GM20431 (cell line): ENCODE measurements around the gene MYO1D.

ENCODE experiments used
- in situ Hi-C: fragments of 300-500 bp; cut with MseI, MboI; formaldehyde crosslinking; loops from one replicate; pipeline ENCODE4 v1.15.0; 2020; ENCODE audit warnings: low sequenced_read_pairs; ENCODE audit not compliant: unreplicated experiment

MYO1D gene

GRCh38 chr17:32794533-32795246 is 82.2 kb downstream of the MYO1D start:
- in situ Hi-C loops: no loop called here

GRCh38 chr17:32793841-32794240 is 83.1 kb downstream of the MYO1D start:
- in situ Hi-C loops: no loop called here

GRCh38 chr17:32792207-32792606 is 84.7 kb downstream of the MYO1D start:
- in situ Hi-C loops: no loop called here

GRCh38 chr17:32786169-32786568 is 90.8 kb downstream of the MYO1D start:
- in situ Hi-C loops: loop anchor here (10.0 kb wide), 1 partner anchor 89 kb away; the partner anchor contains the start of gene MYO1D

GRCh38 chr17:32784113-32784512 is 92.8 kb downstream of the MYO1D start:
- in situ Hi-C loops: loop anchor here (10.0 kb wide), 1 partner anchor 91 kb away; the partner anchor contains the start of gene MYO1D

GRCh38 chr17:32783602-32784001 is 93.3 kb downstream of the MYO1D start:
- in situ Hi-C loops: loop anchor here (10.0 kb wide), 1 partner anchor 91 kb away; the partner anchor contains the start of gene MYO1D

GRCh38 chr17:32780721-32781120 is 96.2 kb downstream of the MYO1D start:
- in situ Hi-C loops: loop anchor here (10.0 kb wide), 1 partner anchor 94 kb away; the partner anchor contains the start of gene MYO1D

GRCh38 chr17:32777922-32778321 is 99.0 kb downstream of the MYO1D start:
- in situ Hi-C loops: no loop called here

- in situ Hi-C loops: no loop called here
These were observed 99.5 kb downstream of the MYO1D start for GRCh38 chr17:32777436-32777835.

- in situ Hi-C loops: loop anchor here (25.0 kb wide), 1 partner anchor 312 kb away; no protein-coding TSS in a partner anchor
These were observed 102.2 kb downstream of the MYO1D start for GRCh38 chr17:32774695-32775084.

- in situ Hi-C loops: loop anchor here (25.0 kb wide), 1 partner anchor 312 kb away; no protein-coding TSS in a partner anchor
These were observed 102.8 kb downstream of the MYO1D start for GRCh38 chr17:32773856-32774694.

- in situ Hi-C loops: loop anchor here (25.0 kb wide), 1 partner anchor 310 kb away; no protein-coding TSS in a partner anchor
These were observed 104.4 kb downstream of the MYO1D start for GRCh38 chr17:32772453-32773025.

GRCh38 chr17:32771396-32771795 is 105.5 kb downstream of the MYO1D start:
- in situ Hi-C loops: loop anchor here (25.0 kb wide), 1 partner anchor 309 kb away; no protein-coding TSS in a partner anchor

GRCh38 chr17:32769846-32770245 is 107.1 kb downstream of the MYO1D start:
- in situ Hi-C loops: loop anchor here (25.0 kb wide), 1 partner anchor 308 kb away; no protein-coding TSS in a partner anchor

- in situ Hi-C loops: loop anchor here (25.0 kb wide), 1 partner anchor 302 kb away; no protein-coding TSS in a partner anchor
These were observed 113.0 kb downstream of the MYO1D start for GRCh38 chr17:32763855-32764439.

- in situ Hi-C loops: loop anchor here (25.0 kb wide), 1 partner anchor 297 kb away; no protein-coding TSS in a partner anchor
These were observed 117.4 kb downstream of the MYO1D start for GRCh38 chr17:32759476-32759875.

GRCh38 chr17:32757963-32758362 is 119.0 kb downstream of the MYO1D start:
- in situ Hi-C loops: loop anchor here (25.0 kb wide), 1 partner anchor 296 kb away; no protein-coding TSS in a partner anchor

- in situ Hi-C loops: loop anchor here (25.0 kb wide), 1 partner anchor 294 kb away; no protein-coding TSS in a partner anchor
These were observed 120.2 kb downstream of the MYO1D start for GRCh38 chr17:32756696-32757095.

GRCh38 chr17:32755045-32755805 is 121.7 kb downstream of the MYO1D start:
- in situ Hi-C loops: loop anchor here (25.0 kb wide), 1 partner anchor 293 kb away; no protein-coding TSS in a partner anchor
